SHP77 treated with DMSO at 0.1 percent for 48 hours (cell line): ENCODE results near the gene NKX1-1.
"Not testable (repeated sequence)": the region's sequence is repeated elsewhere in the genome, so short reads cannot be mapped to it uniquely, and the experiment has no call there.

Experiments
- DNase-seq: peaks from one replicate; lab custom pipeline; 2025; lab: John Stamatoyannopoulos, UW

Gene NKX1-1

GRCh38 chr4:1404573-1405253 lies 1.5 kb downstream of the NKX1-1 start:
- DNase-seq, result no peak

DNA sequence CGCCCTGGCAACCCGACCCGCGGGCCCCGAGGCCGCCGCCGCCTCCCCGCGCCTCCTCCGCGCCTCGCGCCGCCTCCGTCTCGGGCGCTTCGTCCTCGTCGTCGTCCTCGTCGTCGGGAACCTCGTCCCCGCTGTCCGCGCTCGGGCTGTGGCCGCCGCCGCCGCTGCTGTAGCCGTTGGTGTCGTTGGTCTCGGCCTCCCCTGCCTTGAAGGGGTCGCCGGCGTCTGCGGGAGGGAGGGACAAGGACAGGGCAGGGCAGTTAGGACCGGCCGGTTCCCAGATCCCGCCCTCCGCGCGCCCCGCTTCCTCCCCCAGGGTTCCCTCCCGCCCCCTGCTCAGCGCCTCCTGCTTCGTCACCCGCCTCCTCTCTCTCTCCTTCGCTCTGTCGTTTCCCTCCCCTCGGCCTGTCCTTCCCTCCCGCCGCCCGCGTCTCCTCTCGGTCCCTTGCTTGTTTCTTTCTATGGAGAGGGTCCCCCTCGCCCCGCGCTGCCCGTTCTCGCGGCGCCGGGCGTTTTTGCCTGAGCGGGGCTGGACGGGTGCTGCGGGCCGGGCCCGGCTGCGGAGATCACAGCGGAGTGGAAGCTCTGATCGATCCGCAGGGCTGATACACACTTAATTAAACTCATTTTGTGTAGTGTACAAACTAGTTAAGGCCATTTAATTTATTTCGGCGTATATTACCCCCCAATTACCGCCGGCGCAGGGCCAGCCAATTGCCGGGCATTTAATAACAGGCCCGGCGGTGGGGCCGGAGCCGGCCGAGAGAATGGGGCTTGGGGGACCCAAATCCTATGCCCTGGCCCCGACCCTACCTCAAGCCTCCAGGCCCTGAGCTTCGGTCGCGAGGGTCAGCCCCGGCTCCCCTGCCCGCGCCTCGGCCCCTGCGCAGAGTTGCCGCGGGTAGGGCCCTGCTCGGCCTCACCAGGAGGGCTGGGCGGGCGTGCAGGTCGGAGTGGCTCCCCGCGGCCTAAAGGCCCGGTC lies 2.4 kb downstream of the NKX1-1 start:
- no peak for DNase-seq

DNA sequence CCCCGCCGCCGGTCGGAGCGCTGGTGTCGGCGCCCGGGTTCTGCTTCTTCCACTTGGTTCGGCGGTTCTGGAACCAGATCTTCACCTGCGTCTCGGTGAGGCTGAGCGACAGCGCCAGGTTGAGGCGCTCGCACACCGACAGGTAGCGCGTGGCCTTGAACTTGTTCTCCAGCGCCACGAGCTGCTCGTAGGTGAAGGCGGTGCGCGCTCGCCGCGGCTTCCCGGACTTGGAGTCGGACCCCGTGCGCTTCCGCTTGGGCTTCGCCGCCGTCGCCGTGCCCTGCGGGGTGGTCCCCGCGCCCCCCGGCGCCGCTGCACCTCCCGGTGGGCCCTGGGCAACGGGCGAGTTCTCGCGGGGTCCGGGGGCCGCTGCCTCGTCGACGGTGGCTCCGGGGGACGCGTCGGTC lies 3.1 kb downstream of the NKX1-1 start:
- DNase-seq, result no peak

DNA sequence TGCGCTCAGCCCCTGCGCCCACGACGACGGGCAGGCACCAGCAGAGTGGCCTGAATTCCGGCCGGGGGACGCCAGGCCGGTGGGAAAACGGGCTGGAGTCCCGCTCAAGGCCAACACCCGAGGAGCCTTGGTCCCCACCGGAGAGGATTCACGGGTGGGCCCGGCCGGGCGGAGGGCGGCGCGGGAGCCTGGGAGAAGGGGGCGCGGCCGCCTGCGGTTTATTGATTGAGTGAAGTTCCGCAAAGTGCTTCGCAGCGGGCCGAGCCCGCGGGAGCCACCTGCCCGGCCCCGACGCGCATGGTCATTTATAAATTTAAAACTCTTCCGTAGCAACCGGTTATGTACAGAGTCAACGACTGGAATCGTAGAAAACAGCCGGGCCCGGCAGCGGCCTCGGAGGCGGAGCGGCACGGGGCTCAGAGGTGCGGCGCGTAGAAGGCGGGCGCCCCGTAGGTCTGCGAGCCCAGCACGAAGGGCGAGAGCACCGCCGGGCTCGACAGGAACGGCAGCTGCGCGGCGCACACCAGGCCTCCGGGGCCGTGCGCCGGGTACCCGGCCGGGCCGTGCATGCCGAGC lies 3.6 kb downstream of the NKX1-1 start:
- no peak for DNase-seq

DNA sequence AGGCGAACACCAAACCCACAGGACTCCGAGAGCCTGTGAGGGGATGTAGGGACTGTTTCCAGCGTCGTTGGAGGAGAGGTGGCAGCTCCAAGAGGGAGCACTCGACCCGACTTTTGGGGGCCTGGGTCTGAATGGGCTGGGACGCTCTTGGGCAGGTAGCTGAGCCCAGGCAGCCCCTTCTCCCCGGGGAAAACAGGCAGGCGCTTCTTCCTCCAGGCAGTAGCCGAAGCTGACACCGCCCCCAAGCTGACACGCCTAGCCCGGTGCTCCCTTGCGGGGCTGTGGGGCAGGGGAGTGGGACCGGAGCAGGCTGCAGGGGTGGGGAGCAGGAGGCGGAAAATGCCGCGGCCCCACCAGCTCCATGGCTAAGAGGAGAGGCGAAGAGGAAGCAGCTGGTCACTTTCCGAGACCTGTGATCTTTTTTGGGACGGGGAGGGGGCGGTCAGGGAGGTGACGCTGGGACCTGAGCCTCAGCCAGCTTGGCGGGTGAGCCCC lies 4.2 kb downstream of the NKX1-1 start:
- no peak for DNase-seq

DNA sequence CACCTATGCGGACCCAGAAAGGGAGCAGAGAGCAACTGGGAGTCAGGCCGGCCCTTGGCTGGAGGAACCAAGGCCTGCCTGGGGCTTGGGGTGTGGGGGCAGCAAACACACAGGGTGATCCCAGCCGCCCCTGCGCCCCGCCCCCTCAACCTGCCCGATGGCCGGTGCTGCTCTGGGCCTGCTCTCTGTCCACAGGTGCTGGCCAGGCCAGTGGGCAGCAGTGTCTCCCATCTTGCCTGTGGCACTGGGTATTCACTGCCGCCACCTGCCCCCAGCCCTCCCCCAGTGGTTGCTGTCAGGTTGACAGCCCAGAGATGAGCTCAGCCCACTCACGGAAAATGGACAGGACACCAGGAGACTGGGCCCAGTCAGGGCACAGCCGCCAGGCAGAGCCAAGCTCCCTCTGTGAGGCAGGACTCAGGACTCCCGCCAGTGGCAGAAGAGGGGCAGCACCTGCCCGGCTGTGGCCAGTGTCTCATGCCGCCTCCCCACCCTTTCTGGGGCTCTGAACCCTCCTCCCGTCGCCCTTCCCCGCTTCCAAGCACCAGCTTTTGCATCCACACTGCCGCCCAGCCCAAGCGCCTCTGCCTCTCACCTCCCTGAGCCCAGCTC lies 4.7 kb downstream of the NKX1-1 start:
- DNase-seq, result no peak

DNA sequence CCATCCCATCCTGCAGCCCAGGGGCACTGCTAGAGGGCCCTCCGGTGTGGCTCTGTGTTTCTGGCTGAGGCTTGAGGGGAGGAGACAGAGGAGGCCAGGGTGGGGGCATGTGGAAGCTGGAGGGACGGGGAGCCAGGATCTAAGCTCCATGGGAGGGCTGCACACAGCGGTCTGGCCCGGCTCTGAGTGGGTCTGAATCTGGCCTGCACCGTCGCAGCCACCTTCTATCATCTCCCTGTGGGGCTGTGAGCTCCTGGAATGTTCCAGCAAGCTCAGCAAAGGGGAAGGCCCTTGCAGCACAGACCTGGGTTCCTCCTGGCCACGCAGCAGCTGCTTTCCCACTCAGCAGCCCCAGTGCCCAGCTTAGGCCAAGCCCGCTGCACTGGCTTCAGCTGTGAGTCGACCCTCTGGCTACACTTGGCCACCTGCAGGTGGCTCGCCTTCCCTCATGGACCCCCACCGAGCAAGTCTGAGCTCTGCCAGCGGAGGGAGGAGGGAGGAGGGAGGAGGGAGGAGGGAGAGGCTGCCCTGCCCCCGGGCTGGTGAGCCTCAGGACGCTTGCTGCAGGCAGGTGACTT lies 5.3 kb downstream of the NKX1-1 start:
- no peak for DNase-seq

DNA sequence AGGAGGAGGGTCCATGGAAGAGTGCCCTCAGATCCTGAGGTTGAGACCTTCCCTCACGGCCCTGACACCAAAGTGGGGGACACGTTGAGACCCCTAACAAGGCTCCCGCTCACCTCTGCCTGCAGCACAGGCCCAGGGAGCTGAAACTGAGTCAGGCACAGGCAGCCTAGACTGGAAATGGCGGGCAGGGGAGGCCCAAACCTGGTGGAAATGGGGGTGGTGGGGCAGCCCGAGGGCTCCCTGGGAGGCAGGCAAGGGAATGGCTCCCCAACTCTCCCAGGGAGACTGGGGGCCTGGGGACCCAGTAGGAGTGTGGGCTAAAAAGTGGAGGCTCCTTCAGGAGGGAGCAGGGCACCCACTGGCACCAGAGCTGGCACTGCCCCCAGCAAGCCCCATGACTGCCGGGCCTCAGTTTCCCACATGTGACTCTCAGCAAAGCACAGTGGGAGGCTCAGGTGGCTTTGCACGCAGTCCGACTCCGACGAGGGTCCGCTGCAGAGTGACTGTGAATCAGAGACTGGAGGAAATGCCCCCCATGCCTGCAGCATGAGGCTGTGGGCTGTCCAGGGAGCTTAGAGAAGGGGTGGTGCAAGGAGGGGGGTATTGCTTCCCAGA lies 5.9 kb downstream of the NKX1-1 start:
- no peak for DNase-seq

- no peak for DNase-seq
Observed at GRCh38 chr4:1399508-1400190, 6.6 kb downstream of the NKX1-1 start.

DNA sequence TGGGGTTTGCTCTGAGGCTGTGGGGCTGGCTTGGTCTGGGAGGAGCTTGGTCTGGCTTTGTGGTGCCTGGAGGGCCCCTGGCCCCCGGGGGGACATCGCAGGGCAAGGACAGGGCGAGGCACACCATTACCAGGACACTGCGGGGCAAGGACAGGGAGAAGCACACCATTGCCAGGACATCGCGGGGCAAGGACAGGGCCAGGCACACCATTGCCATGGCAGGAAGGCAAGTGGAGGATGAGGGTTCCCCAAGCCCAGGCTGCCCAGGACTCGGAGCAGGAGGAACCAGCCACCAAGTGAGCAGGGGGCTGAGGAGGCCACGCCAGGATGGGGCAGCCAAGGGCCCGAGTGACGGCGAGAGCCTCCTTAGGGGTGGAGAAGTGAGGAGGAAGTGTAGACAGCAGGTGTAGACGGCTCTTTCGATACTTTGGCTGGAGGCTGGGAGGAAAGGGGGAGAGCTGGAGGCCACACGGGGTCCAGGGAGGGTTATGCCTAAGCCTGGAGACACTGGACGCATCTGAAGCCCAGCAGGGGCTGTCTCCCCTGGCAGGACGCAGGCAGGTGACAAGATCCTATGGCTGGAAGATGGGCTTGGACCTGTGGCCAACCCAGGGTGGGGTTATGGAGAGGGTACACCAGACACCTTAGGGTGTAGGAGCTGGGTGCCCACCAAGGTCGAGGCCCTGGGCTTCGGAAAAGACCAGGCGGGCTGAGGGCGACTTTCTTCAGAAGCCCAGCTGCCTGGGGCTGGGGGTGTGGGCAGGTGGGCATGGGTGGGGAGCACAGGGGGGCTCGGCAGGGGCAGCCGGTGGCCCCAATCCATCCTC lies 7.3 kb downstream of the NKX1-1 start:
- DNase-seq, result no peak

- DNase-seq, result no peak
Observed at GRCh38 chr4:1396806-1397455, 9.3 kb downstream of the NKX1-1 start.

- no peak for DNase-seq
Observed at GRCh38 chr4:1395941-1396805, 10.1 kb downstream of the NKX1-1 start.

GRCh38 chr4:1395389-1395820 lies 10.8 kb downstream of the NKX1-1 start:
- DNase-seq, result not testable (repeated sequence)

DNA sequence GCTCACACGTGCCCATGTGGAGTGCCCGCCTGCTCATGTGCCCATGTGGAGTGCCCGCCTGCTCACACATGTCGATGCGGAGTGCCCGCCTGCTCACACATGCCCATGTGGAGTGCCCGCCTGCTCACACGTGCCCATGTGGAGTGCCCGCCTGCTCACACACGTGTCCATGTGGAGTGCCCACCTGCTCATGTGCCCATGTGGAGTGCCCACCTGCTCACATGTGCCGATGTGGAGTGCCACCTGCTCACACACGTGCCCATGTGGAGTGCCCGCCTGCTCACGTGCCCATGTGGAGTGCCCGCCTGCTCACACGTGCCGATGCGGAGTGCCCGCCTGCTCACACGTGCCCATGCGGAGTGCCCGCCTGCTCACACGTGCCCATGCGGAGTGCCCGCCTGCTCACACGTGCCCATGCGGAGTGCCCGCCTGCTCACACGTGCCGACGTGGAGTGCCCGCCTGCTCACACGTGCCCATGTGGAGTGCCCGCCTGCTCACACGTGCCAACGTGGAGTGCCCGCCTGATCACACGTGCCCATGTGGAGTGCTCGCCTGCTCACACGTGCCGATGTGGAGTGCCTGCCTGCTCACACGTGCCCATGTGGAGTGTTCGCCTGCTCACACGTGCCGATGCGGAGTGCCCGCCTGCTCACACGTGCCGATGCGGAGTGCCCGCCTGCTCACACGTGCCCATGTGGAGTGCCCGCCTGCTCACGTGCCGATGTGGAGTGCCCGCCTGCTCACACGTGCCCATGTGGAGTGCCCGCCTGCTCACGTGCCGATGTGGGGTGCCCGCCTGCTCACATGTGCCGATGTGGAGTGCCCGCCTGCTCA lies 11.5 kb downstream of the NKX1-1 start:
- DNase-seq, result not testable (repeated sequence)

- DNase-seq, result no peak
Observed at GRCh38 chr4:1393866-1394265, 12.4 kb downstream of the NKX1-1 start.

- not testable (repeated sequence) for DNase-seq
Observed at GRCh38 chr4:1393363-1393762, 12.9 kb downstream of the NKX1-1 start.
